Fibroblast of lung (primary cell): ENCODE results near the gene LLCFC1.

Experiments used
- CTCF ChIP-seq, 2 donors: IDR thresholded peaks in 1 of 2; conservative IDR thresholded peaks in 1 of 2; 1 replicate in 1 of 2; 2 replicates in 1 of 2; pipeline ENCODE4 v1.5.1; 2011 to 2012; ENCODE audit warnings: low read length in 2 of 2, control low read depth in 1 of 2, inconsistent platforms in 1 of 2, low read depth in 1 of 2, mild to moderate bottlenecking in 1 of 2
- EZH2 ChIP-seq: IDR thresholded peaks from 2 replicates; pipeline ENCODE4 v1.5.1; 2012; ENCODE audit warnings: low read length, control low read depth, mild to moderate bottlenecking; ENCODE audit errors: missing control alignments

GRCh38 chr7:142925413-142925812 is 13.9 kb upstream of the LLCFC1 start:
- TF ChIP-seq CTCF (conservative IDR thresholded peaks at IDR 0.05 in 1 of 2, IDR thresholded peaks at IDR 0.05 in 1 of 2; ENCODE audit: low read depth in 1 of 2, low read length in 2 of 2) = no peak
- no peak for TF ChIP-seq EZH2
